K562 (cell line): ENCODE data around the gene MYL12B. TPM values are rescaled to one million over a fixed set of nuclear protein-coding genes. Genes with fewer than 3 reads are reported as not detected.

Experiments
- CEBPB ChIP-seq: fragments of 450-650 bp; IDR thresholded peaks from 2 replicates; pipeline ENCODE4 v1.6.1; 2016; ENCODE audit warnings: missing genetic modification characterization, missing compliant biosample characterization
- EP400 ChIP-seq: fragments of 450-650 bp; IDR thresholded peaks from 2 replicates; pipeline ENCODE4 v1.6.1; 2017; ENCODE audit warnings: antibody characterized with exemption, mild to moderate bottlenecking, moderate library complexity
- GTF2E2 ChIP-seq: fragments of 200-800 bp; sonication (Bioruptor generic); IDR thresholded peaks from 2 replicates; pipeline ENCODE4 v1.6.1; 2016; ENCODE audit warnings: missing genetic modification characterization, missing compliant biosample characterization
- HMG20B ChIP-seq: fragments of 250-450 bp; sonication (Bioruptor Pico); IDR thresholded peaks from 2 replicates; pipeline ENCODE4 v1.5.0; 2021; ENCODE audit warnings: mild to moderate bottlenecking
- KDM1A ChIP-seq, 2 experiments: fragments of 450-650 bp; IDR thresholded peaks; 2 replicates each; pipeline ENCODE4 v1.6.1; 2016; ENCODE audit warnings: mild to moderate bottlenecking in 2 of 2
- KHSRP ChIP-seq: fragments of 450-650 bp; IDR thresholded peaks from 2 replicates; pipeline ENCODE4 v1.6.1; 2017
- NELFE ChIP-seq: IDR thresholded peaks from 2 replicates; pipeline ENCODE4 v1.6.1; 2011; ENCODE audit warnings: mild to moderate bottlenecking; ENCODE audit not compliant: insufficient read depth, insufficient read length
- PCBP2 ChIP-seq: fragments of 200-400 bp; formaldehyde crosslinking; IDR thresholded peaks from 2 replicates; pipeline ENCODE4 v1.6.1; 2018; ENCODE audit warnings: low read length, low read depth, mild to moderate bottlenecking, moderate library complexity; ENCODE audit not compliant: poor library complexity, severe bottlenecking
- POLR2AphosphoS5 ChIP-seq: IDR thresholded peaks from 2 replicates; pipeline ENCODE4 v1.6.1; 2011; ENCODE audit warnings: mild to moderate bottlenecking, low read depth, low read length, moderate library complexity; ENCODE audit not compliant: control insufficient read depth, insufficient read depth
- RAD21 ChIP-seq, 2 experiments: fragments of 250-450 bp in 1 of 2; fragments of 450-650 bp in 1 of 2; sonication (Bioruptor Pico) in 1 of 2; formaldehyde crosslinking in 1 of 2; IDR thresholded peaks in 1 of 2; conservative IDR thresholded peaks in 1 of 2; 2 replicates each; pipeline versions ENCODE4 v1.4.0 to v1.8.0; 2020 to 2022; ENCODE audit warnings: mild to moderate bottlenecking in 2 of 2, moderate library complexity in 1 of 2
- SREBF2 ChIP-seq: sonication (generic); formaldehyde crosslinking; IDR thresholded peaks from 2 replicates; pipeline ENCODE4 v1.4.0; 2020; ENCODE audit warnings: mild to moderate bottlenecking, missing genetic modification reagents
- STAT5A ChIP-seq: IDR thresholded peaks from 2 replicates; pipeline ENCODE4 v1.6.1; 2012; ENCODE audit warnings: low read length, inconsistent platforms, borderline replicate concordance
- ZNF253 ChIP-seq: fragments of 250-450 bp; sonication (Bioruptor Pico); conservative IDR thresholded peaks from 2 replicates; pipeline ENCODE4 v1.6.1; 2021; ENCODE audit warnings: mild to moderate bottlenecking
- ZNF589 ChIP-seq: fragments of 200-800 bp; sonication (Bioruptor generic); IDR thresholded peaks from 2 replicates; pipeline ENCODE4 v1.6.1; 2016; ENCODE audit warnings: low read depth, missing genetic modification characterization, missing compliant biosample characterization
- ZNF766 ChIP-seq: fragments of 200-800 bp; sonication (Bioruptor generic); conservative IDR thresholded peaks from 2 replicates; pipeline ENCODE4 v1.6.1; 2016; ENCODE audit warnings: missing genetic modification characterization, missing compliant biosample characterization
- polyA plus RNA-seq, 8 experiments: library from polyadenylated mRNA; depleted of rRNA in 4 of 8; stranded (reverse) in 5 of 8; unstranded in 3 of 8; fragments of >200 nt; fragmentation: Nextera tagmentation in 2 of 8; fragmentation: Illumina TruSeq in 1 of 8; extraction: Ambion mirVana in 2 of 8; extraction: Trizol in 1 of 8; gene quantifications; 2 replicates each; pipeline versions ENCODE4 v1.2.1 to v1.2.3, GENCODE V29; 2011 to 2014; ENCODE audit warnings: inconsistent platforms in 1 of 8, missing spikeins in 1 of 8
- total RNA-seq, 7 experiments: library from RNA; depleted of rRNA in 6 of 7; stranded (reverse); fragments of >200 nt in 6 of 7; fragmentation: Illumina TruSeq in 2 of 7; extraction: Trizol in 2 of 7; gene quantifications; 2 replicates each; pipeline versions ENCODE4 v1.2.1 to v1.2.3, GENCODE V29; 2011 to 2021; ENCODE audit warnings: low replicate concordance in 1 of 7
- TF ChIP-seq, protein P1 (sequence below): sonication (generic); formaldehyde crosslinking; IDR thresholded peaks from 2 replicates; pipeline ENCODE4 v1.8.1; 2023; ENCODE audit warnings: mild to moderate bottlenecking, missing genetic modification reagents
- TF ChIP-seq, protein P2 (sequence below), 2 experiments: fragments of 150-350 bp in 1 of 2; IDR thresholded peaks; 2 replicates each; pipeline ENCODE4 v1.6.1; 2012 to 2016; ENCODE audit warnings: low read depth in 2 of 2, low read length in 2 of 2, mild to moderate bottlenecking in 1 of 2, moderate library complexity in 1 of 2
- TF ChIP-seq, protein P3 (sequence below): fragments of 450-650 bp; IDR thresholded peaks from 2 replicates; pipeline ENCODE4 v1.7.0; 2016; ENCODE audit warnings: borderline replicate concordance
- TF ChIP-seq, protein P4 (sequence below): sonication (generic); formaldehyde crosslinking; IDR thresholded peaks from 2 replicates; pipeline ENCODE4 v1.5.0; 2020; ENCODE audit warnings: missing genetic modification reagents

Gene MYL12B
- total and polyA plus RNA-seq, 9 of the 15 experiments (the other 6 are each of a cell fraction or from before 2014, with no cell fraction given): 220 to 995 (median 463) TPM

DNA sequence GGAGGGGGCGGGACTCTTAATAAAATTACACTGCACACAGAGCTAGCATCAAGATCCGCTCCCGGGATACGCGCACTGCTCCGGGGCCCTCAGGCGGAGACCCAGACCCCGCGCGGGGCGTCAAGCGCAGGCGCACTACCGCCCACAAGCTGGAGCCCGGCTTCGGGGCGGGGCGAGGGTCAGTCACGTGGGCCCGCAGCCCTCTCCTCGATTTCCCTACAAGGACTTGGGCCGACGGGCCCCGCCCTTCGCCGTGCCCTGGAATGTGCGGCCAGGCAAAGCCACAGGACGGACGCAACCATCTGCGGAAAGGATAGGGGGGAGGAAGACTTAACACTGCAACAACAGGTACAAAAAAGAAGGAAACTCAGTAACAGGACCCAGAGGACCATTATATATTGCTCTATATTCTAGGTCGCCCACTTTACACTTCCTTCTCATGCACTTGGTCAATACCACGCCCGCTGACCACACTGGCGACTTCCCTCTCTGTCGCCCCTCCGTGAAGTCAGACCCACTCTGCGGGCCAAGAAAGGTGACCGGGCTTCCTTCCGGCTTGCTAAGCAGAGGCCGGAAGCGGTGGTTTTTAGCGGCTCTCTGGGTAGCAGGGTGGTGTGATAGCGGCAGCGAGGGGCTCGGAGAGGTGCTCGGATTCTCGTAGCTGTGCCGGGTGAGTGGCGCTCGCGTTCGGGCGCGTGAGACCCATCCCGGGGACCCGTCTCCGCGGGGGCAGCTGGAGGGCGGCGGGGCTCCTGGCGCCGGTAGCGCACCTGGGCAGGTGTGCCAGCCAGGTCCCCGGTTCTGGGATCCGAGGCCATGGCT, 14.5 kb upstream of the MYL12B start, which contains the start of gene MYL12A (continued):
- TF ChIP-seq, protein P1, sequence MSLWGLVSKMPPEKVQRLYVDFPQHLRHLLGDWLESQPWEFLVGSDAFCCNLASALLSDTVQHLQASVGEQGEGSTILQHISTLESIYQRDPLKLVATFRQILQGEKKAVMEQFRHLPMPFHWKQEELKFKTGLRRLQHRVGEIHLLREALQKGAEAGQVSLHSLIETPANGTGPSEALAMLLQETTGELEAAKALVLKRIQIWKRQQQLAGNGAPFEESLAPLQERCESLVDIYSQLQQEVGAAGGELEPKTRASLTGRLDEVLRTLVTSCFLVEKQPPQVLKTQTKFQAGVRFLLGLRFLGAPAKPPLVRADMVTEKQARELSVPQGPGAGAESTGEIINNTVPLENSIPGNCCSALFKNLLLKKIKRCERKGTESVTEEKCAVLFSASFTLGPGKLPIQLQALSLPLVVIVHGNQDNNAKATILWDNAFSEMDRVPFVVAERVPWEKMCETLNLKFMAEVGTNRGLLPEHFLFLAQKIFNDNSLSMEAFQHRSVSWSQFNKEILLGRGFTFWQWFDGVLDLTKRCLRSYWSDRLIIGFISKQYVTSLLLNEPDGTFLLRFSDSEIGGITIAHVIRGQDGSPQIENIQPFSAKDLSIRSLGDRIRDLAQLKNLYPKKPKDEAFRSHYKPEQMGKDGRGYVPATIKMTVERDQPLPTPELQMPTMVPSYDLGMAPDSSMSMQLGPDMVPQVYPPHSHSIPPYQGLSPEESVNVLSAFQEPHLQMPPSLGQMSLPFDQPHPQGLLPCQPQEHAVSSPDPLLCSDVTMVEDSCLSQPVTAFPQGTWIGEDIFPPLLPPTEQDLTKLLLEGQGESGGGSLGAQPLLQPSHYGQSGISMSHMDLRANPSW (CRISPR knock-in tag): no peak
- TF ChIP-seq RAD21 (CRISPR knock-in tag; conservative IDR thresholded peaks at IDR 0.05 in 1 of 2, IDR thresholded peaks at IDR 0.05 in 1 of 2) (peak in 1 of 2 experiments; percentile 11; a peak in 1 of 4 replicates), PCBP2 (no peak), EP400 (no peak), HMG20B (CRISPR knock-in tag) (no peak), GTF2E2 (tag) (no peak), ZNF589 (CRISPR knock-in tag) (no peak), STAT5A (no peak), CEBPB (tag) (no peak), KHSRP (0 out of 2 replicates have a peak, but pooled peaks have one; percentile 12), KDM1A (IDR thresholded peaks at IDR 0.05) (no peak), ZNF766 (CRISPR knock-in tag) (no peak), ZNF253 (no peak), NELFE (no peak), SREBF2 (no peak), POLR2AphosphoS5 (peak; percentile 98)
- TF ChIP-seq, protein P2, sequence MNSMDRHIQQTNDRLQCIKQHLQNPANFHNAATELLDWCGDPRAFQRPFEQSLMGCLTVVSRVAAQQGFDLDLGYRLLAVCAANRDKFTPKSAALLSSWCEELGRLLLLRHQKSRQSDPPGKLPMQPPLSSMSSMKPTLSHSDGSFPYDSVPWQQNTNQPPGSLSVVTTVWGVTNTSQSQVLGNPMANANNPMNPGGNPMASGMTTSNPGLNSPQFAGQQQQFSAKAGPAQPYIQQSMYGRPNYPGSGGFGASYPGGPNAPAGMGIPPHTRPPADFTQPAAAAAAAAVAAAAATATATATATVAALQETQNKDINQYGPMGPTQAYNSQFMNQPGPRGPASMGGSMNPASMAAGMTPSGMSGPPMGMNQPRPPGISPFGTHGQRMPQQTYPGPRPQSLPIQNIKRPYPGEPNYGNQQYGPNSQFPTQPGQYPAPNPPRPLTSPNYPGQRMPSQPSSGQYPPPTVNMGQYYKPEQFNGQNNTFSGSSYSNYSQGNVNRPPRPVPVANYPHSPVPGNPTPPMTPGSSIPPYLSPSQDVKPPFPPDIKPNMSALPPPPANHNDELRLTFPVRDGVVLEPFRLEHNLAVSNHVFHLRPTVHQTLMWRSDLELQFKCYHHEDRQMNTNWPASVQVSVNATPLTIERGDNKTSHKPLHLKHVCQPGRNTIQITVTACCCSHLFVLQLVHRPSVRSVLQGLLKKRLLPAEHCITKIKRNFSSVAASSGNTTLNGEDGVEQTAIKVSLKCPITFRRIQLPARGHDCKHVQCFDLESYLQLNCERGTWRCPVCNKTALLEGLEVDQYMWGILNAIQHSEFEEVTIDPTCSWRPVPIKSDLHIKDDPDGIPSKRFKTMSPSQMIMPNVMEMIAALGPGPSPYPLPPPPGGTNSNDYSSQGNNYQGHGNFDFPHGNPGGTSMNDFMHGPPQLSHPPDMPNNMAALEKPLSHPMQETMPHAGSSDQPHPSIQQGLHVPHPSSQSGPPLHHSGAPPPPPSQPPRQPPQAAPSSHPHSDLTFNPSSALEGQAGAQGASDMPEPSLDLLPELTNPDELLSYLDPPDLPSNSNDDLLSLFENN (IDR thresholded peaks at IDR 0.05; ENCODE audit: low read depth in 2 of 2, low read length in 2 of 2): peak in 1 of 2 experiments; percentile 62; a peak in 2 of 4 replicates
- TF ChIP-seq, protein P3, sequence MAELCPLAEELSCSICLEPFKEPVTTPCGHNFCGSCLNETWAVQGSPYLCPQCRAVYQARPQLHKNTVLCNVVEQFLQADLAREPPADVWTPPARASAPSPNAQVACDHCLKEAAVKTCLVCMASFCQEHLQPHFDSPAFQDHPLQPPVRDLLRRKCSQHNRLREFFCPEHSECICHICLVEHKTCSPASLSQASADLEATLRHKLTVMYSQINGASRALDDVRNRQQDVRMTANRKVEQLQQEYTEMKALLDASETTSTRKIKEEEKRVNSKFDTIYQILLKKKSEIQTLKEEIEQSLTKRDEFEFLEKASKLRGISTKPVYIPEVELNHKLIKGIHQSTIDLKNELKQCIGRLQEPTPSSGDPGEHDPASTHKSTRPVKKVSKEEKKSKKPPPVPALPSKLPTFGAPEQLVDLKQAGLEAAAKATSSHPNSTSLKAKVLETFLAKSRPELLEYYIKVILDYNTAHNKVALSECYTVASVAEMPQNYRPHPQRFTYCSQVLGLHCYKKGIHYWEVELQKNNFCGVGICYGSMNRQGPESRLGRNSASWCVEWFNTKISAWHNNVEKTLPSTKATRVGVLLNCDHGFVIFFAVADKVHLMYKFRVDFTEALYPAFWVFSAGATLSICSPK: no peak
- TF ChIP-seq, protein P4, sequence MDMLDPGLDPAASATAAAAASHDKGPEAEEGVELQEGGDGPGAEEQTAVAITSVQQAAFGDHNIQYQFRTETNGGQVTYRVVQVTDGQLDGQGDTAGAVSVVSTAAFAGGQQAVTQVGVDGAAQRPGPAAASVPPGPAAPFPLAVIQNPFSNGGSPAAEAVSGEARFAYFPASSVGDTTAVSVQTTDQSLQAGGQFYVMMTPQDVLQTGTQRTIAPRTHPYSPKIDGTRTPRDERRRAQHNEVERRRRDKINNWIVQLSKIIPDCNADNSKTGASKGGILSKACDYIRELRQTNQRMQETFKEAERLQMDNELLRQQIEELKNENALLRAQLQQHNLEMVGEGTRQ (CRISPR knock-in tag): no peak
